Stomach (tissue), 9 donors: Measurements from ENCODE around the gene IGFBP4. TPM values are rescaled to one million over a fixed set of nuclear protein-coding genes. Genes with fewer than 3 reads are reported as not detected.

Source experiments
- DNase-seq, 2 donors: peaks; one replicate each; pipeline versions ENCODE4 v3.0.0 to v3.0.0-alpha.2; 2013 to 2019
- H3K27ac ChIP-seq, 5 donors: fragments of 200-600 bp in 4 of 5; sonication (generic) in 4 of 5; one replicate each; pipeline ENCODE4 v1.5.1; 2013 to 2019; ENCODE audit warnings: mild to moderate bottlenecking in 1 of 5, moderate library complexity in 1 of 5
- H3K27me3 ChIP-seq, 3 donors: fragments of 200-600 bp; sonication (generic); one replicate each; pipeline ENCODE4 v1.5.1; 2017 to 2019; ENCODE audit warnings: mixed run types in 1 of 3
- H3K36me3 ChIP-seq, 4 donors: fragments of 200-600 bp; sonication (generic); 1 replicate in 3 of 4; 2 replicates in 1 of 4; pipeline ENCODE4 v1.5.1; 2016 to 2019
- H3K4me1 ChIP-seq, 4 donors: fragments of 200-600 bp; sonication (generic); one replicate each; pipeline ENCODE4 v1.5.1; 2016 to 2019
- H3K4me3 ChIP-seq, 4 donors: fragments of 200-600 bp; sonication (generic) in 3 of 4; one replicate each; pipeline ENCODE4 v1.5.1; 2016 to 2019; ENCODE audit warnings: mild to moderate bottlenecking in 1 of 4
- H3K9me3 ChIP-seq, 4 donors: fragments of 200-600 bp; sonication (generic); one replicate each; pipeline ENCODE4 v1.5.1; 2016 to 2019
- EP300 ChIP-seq: sonication (generic); formaldehyde crosslinking; IDR thresholded peaks from one replicate; pipeline ENCODE4 v1.6.1; 2017; ENCODE audit warnings: antibody characterized with exemption
- POLR2A ChIP-seq, 4 donors: fragments of 450-650 bp; IDR thresholded peaks; one replicate each; pipeline ENCODE4 v1.6.1; 2016; ENCODE audit warnings: antibody characterized with exemption in 4 of 4, control low read depth in 2 of 4, mild to moderate bottlenecking in 1 of 4, moderate library complexity in 1 of 4
- POLR2AphosphoS5 ChIP-seq, 3 donors: sonication (generic); formaldehyde crosslinking; IDR thresholded peaks; one replicate each; pipeline ENCODE4 v1.6.1; 2016; ENCODE audit warnings: antibody characterized with exemption in 3 of 3
- WGBS, 5 donors: extraction: QIAGEN DNeasy Blood & Tissue Kit in 3 of 5; methylation state at CpG; one replicate each; pipeline versions ENCODE4 v1.1.5 to v1.1.7; 2013 to 2018; 5-methylcytosine and 5-hydroxymethylcytosine counted together
- intact Hi-C: fragments of 100-400 bp; cut with DNase I; formaldehyde crosslinking; loops from one replicate; pipeline ENCODE4 v1.15.1; 2023; ENCODE audit warnings: low total_unique reads
- polyA plus RNA-seq, 3 donors: library from polyadenylated mRNA; stranded (reverse); fragments of 200-250 nt; gene quantifications; one replicate each; pipeline ENCODE4 v1.2.3, GENCODE V29; 2013
- total RNA-seq, 5 donors: library from RNA; depleted of rRNA; stranded (reverse); fragments of >200 nt; gene quantifications; one replicate each; pipeline versions ENCODE4 v1.1.0 to v1.2.3, GENCODE V29; 2014 to 2016
- TF ChIP-seq, protein P1 (sequence below), 7 experiments: fragments of 450-650 bp in 4 of 7; fragments of 200-600 bp in 3 of 7; sonication (generic) in 3 of 7; IDR thresholded peaks; one replicate each; pipeline ENCODE4 v1.5.1; 2016 to 2019; ENCODE audit warnings: antibody characterized with exemption in 7 of 7, control low read depth in 2 of 7, mild to moderate bottlenecking in 1 of 7
- donor health status: healthy with polysubstance abuse.
- donor health status: Bipolar disorder and iron deficiency.
- donor health status: healthy.

IGFBP4 gene
- total and polyA plus RNA-seq, 8 donors: 71.2 to 658 (median 157) TPM

DNA sequence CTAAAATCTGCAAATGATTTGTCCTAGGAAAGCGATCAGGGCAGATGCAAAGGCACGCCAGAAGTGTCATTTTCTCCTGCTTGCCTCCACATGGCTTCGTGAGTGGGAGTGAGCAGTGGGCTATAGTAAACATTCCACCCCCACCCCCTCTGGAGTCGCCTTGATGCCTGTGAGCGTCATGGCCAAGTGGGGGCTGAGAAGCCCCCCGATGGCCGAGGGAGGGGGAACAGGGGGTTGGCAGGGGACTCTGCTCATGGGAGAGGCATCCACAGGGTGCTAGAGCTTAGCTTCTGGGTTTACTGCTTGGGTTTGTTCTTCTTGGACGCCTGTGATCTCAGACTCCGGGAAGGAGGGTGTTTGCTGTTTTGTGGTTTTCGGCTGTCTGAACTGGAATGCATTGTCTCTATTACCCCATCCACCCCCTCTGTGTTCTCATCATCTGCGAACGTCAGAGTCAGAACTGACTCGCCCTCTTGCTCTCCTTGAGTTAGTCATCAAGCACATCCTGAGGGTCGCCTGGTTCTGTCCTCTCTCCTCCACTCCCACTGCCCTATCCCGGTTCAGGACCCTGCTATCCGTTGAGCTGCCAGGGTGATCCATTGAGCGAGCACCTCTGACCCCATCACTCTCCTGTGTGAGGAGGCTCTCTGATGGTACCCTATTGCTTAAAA is 42.7 kb downstream of the IGFBP4 start:
- H3K27ac ChIP-seq: peak overlapping the region; percentile 28 to 72 (median 68)

DNA sequence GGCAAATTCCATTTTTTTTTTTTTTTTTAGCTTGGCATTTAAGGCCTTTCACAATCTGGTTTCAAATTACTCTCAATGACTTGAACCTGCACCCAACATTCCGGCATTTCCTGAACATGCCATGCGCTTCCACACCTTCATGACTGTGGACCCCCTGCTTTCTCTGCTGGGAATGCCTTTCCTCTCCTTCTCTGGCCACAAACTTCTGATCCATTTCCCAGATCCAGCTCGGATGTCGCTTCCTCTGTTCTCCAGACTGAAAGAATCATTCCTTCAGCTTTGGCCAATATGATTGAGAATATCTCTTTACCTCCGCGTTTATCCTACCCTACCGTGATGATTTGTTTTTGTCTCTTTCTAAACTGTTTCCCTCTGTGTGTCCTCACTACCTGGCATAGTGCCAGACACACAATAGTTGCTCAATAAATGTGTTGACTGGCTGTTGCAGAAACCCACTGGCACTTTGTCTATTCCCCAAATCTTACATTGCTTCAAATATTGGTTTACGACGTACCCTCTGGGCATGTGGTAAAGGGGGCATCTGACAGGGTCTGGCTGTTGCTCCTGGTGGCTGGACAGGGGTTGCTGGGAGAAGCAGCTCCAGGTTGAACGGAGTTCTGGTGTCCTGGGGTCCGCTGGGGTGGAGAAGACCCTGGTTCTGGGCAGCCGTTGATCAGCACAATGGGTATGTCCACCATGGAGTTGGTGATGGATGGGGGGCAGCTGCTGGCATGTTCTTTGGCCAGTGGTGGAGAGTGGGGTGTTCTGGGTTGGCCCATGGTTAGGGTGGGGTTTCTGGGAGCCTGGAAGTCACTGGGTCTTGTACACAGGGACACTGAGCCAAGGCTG is 43.5 kb downstream of the IGFBP4 start:
- Histone ChIP-seq H3K9me3 (no peaks in the 10 kb centered on the region), H3K27me3 (no peaks in the 10 kb centered on the region), H3K36me3 (no peaks in the 10 kb centered on the region), H3K27ac (peak overlapping the region; percentile 28 to 72 (median 68)), H3K4me1 (peaks cover 5 to 43% (median 20%) of the 10 kb centered on the region in 4 donors), H3K4me3 (no peak overlapping the region)
- TF ChIP-seq EP300 (no peak), POLR2A (IDR thresholded peaks at IDR 0.05) (no peak), POLR2AphosphoS5 (IDR thresholded peaks at IDR 0.05) (no peak)
- TF ChIP-seq, protein P1, sequence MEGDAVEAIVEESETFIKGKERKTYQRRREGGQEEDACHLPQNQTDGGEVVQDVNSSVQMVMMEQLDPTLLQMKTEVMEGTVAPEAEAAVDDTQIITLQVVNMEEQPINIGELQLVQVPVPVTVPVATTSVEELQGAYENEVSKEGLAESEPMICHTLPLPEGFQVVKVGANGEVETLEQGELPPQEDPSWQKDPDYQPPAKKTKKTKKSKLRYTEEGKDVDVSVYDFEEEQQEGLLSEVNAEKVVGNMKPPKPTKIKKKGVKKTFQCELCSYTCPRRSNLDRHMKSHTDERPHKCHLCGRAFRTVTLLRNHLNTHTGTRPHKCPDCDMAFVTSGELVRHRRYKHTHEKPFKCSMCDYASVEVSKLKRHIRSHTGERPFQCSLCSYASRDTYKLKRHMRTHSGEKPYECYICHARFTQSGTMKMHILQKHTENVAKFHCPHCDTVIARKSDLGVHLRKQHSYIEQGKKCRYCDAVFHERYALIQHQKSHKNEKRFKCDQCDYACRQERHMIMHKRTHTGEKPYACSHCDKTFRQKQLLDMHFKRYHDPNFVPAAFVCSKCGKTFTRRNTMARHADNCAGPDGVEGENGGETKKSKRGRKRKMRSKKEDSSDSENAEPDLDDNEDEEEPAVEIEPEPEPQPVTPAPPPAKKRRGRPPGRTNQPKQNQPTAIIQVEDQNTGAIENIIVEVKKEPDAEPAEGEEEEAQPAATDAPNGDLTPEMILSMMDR (IDR thresholded peaks at IDR 0.05): no peak
- intact Hi-C loops: no loop called here
- no peak for DNase-seq
- WGBS, 5 donors: 83 to 91% (median 88%) methylated on average over 12 of the region's 12 CpGs

More for the DNA sequence above, 42.7 kb downstream of the IGFBP4 start:
- Histone ChIP-seq H3K4me3 (no peak overlapping the region), H3K27me3 (no peaks in the 10 kb centered on the region), H3K4me1 (peaks cover 5 to 35% (median 24%) of the 10 kb centered on the region in 4 donors), H3K9me3 (no peaks in the 10 kb centered on the region), H3K36me3 (no peaks in the 10 kb centered on the region)
- TF ChIP-seq EP300 (no peak), POLR2AphosphoS5 (IDR thresholded peaks at IDR 0.05) (peak in 2 of 3 donors; percentile 24 to 33)
- WGBS, 5 donors: 46 to 64% (median 61%) methylated on average over 17 of the region's 17 CpGs
- intact Hi-C loops: no loop called here
- DNase-seq: peak in 1 of 2 donors; percentile 73

DNA sequence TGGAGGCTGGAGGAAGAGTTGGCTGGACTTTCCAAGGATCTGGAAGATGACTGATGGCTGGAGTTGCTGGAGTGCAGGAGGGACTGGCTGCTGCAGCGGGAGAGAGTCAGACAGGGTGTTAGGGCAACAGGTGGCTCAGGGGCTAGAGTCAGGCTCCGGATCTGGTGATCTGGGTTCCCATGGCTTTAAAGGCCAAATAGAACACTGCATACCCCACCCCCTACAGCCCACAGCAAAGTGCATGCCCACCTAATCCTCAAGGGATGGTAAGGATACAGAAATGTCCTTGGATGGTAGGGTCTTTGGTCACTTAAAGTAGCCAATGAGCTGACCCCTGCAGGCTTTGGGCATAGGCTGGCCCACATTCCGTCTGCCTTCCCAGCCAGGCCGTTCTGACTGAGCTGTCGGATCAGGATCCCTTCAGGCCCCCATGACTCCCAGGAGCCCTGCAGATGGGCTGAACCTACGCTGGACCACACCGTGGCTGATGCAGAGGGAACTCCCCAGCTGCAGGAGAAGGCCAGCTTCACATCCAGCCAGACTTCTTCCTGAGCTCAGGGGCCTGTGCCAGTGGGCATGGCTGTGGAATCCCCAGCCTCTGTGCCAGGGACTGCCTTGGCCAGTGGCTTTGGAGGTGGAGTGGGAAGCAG is 44.2 kb downstream of the IGFBP4 start:
- no peak for DNase-seq
- Histone ChIP-seq H3K9me3 (no peaks in the 10 kb centered on the region), H3K27me3 (no peaks in the 10 kb centered on the region), H3K4me1 (peaks cover 5 to 44% (median 20%) of the 10 kb centered on the region in 4 donors), H3K27ac (peak overlapping the region in 4 of 5 donors; percentile 65 to 72 (median 70)), H3K36me3 (no peaks in the 10 kb centered on the region), H3K4me3 (no peak overlapping the region)
- intact Hi-C loops: no loop called here
- WGBS, 5 donors: 46 to 90% (median 86%) methylated on average over 2 to 7 of the region's 7 CpGs
- no peak for TF ChIP-seq POLR2A (IDR thresholded peaks at IDR 0.05)
- TF ChIP-seq POLR2AphosphoS5 (IDR thresholded peaks at IDR 0.05): no peak
- TF ChIP-seq, protein P1 (IDR thresholded peaks at IDR 0.05): no peak
- no peak for TF ChIP-seq EP300

DNA sequence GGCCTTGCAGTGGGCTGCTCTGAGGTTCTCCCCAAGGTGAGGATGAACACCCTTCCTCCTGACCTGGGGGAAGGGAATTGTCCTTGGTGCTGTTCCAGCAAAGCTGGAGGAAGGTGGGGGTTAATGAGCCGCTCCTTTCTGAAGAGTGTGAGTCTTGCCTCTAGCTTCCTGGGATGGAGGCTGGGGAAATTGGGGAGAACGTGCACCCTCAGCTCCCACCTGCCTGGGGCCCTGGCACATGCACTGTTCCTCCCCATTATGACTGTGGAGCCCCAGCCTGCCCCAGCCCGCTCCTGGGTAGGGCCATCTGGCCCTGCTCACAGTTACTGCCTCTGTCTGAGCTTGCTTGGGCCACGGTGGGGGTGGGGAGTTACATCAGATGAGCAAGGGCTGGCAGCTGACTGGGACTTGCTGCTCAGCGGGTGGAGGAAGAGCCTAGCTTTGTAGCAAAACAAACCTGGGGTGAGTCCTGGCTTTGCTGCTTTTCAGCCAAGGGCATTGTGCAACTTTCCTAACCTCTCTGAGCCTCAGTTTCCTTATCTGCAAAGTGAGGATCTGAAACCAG is 47.1 kb downstream of the IGFBP4 start:
- WGBS, 5 donors: 24 to 54% (median 52%) methylated on average over 2 to 5 of the region's 5 CpGs
- Histone ChIP-seq H3K36me3 (no peaks in the 10 kb centered on the region), H3K27ac (peak overlapping the region in 4 of 5 donors; percentile 16 to 68 (median 38)), H3K4me1 (peaks cover 5 to 44% (median 19%) of the 10 kb centered on the region in 4 donors), H3K27me3 (no peaks in the 10 kb centered on the region), H3K9me3 (no peaks in the 10 kb centered on the region), H3K4me3 (no peak overlapping the region)
- intact Hi-C loops: no loop called here
- TF ChIP-seq POLR2A (IDR thresholded peaks at IDR 0.05): no peak
- TF ChIP-seq, protein P1 (IDR thresholded peaks at IDR 0.05): no peak
- TF ChIP-seq POLR2AphosphoS5 (IDR thresholded peaks at IDR 0.05): peak in 2 of 3 donors; percentile 17 to 28
- no peak for TF ChIP-seq EP300
- peak in 1 of 2 donors; percentile 86 for DNase-seq
